Endometrial microvascular endothelial cells (primary cell): ENCODE measurements around the gene CS. TPM values are rescaled to one million over a fixed set of nuclear protein-coding genes. Genes with fewer than 3 reads are reported as not detected.
"Not testable (repeated sequence)": the region's sequence is repeated elsewhere in the genome, so short reads cannot be mapped to it uniquely, and the experiment has no call there.

Source experiments
- in situ Hi-C: cut with HindIII; loops from 2 replicates; pipeline ENCODE4 v1.10.0; 2017; ENCODE audit warnings: low sequenced_read_pairs, low pct_unique_long_range_greater_than_20kb; ENCODE audit errors: inconsistent ontology term
- total RNA-seq: library from RNA; depleted of rRNA; stranded (reverse); fragments of >200 nt; gene quantifications from one replicate; pipeline ENCODE4 v1.2.3, GENCODE V29; 2015; ENCODE audit errors: inconsistent ontology term

Gene CS
- total RNA-seq, 1 donor from 2014 or later, result 257 TPM

- in situ Hi-C loops, result no loop called here
These were observed 13.9 kb downstream of the CS start for GRCh38 chr12:56286044-56286830.

- in situ Hi-C loops, result not testable (repeated sequence)
These were observed 15.9 kb downstream of the CS start for GRCh38 chr12:56284263-56284662.

GRCh38 chr12:56282579-56282978, 17.6 kb downstream of the CS start:
- in situ Hi-C loops, result no loop called here

- in situ Hi-C loops, result no loop called here
These were observed 18.1 kb downstream of the CS start for GRCh38 chr12:56282030-56282429.

GRCh38 chr12:56280849-56281248, 19.3 kb downstream of the CS start:
- in situ Hi-C loops, result no loop called here

- in situ Hi-C loops, result no loop called here
These were observed 21.2 kb downstream of the CS start for GRCh38 chr12:56278905-56279304.

- in situ Hi-C loops, result no loop called here
These were observed 25.8 kb downstream of the CS start for GRCh38 chr12:56274299-56274698.

- in situ Hi-C loops, result not testable (repeated sequence)
These were observed 27.7 kb downstream of the CS start for GRCh38 chr12:56272468-56272867.

- in situ Hi-C loops, result no loop called here
These were observed 29.1 kb downstream of the CS start for GRCh38 chr12:56271031-56271430.

GRCh38 chr12:56267443-56268071, 32.6 kb downstream of the CS start:
- in situ Hi-C loops, result no loop called here

- in situ Hi-C loops, result no loop called here
These were observed 33.3 kb downstream of the CS start, which contains the start of gene COQ10A for GRCh38 chr12:56266693-56267442. Gene COQ10A, plus strand, starts transcription at chr12:56266942. Its CDS starts 177 bp downstream, at chr12:56267119.

GRCh38 chr12:56266068-56266692, 34.0 kb downstream of the CS start:
- in situ Hi-C loops, result not testable (repeated sequence)

GRCh38 chr12:56262955-56263354, 37.2 kb downstream of the CS start:
- in situ Hi-C loops, result not testable (repeated sequence)

GRCh38 chr12:56261503-56262232, 38.5 kb downstream of the CS start:
- in situ Hi-C loops, result no loop called here

GRCh38 chr12:56260921-56261320, 39.2 kb downstream of the CS start:
- in situ Hi-C loops, result no loop called here

GRCh38 chr12:56260380-56260779, 39.8 kb downstream of the CS start:
- in situ Hi-C loops, result no loop called here

- in situ Hi-C loops, result no loop called here
These were observed 41.3 kb downstream of the CS start for GRCh38 chr12:56258820-56259183.

- in situ Hi-C loops, result no loop called here
These were observed 41.9 kb downstream of the CS start, which contains the start of gene ANKRD52 for GRCh38 chr12:56258068-56258819. Gene ANKRD52, minus strand, starts transcription at chr12:56258384. Its CDS starts 115 bp downstream, at chr12:56258269.
